ENCODE results near the gene DEPDC5. TPM values are rescaled to one million over a fixed set of nuclear protein-coding genes. Genes with fewer than 3 reads are reported as not detected.

DEPDC5 gene
- total RNA-seq, 4 donors from 2014 or later: 6.6 to 12.2 (median 10.4) TPM

DNA sequence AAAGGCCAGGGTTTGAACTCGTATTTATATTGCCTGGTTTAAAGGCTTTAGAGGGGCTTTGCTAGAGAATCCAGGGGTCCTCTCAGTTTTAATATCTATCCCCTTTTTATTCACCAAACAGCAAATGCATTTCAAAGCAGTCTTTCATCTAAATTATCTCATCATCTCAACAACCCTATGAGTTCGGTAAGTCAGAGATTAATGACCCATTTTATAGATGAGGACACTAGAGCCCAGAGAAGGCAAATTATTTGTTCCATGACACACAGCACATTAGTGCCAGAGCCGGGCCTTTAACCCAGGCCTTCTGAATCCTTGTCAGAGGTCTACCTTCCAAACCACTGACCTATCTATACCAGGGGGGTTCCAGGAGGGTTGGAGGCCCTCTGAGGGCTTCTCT, 173.7 kb downstream of the DEPDC5 start:
- DNase-seq (no peak), ATAC-seq (no peak)
- no peaks in the 10 kb centered on the region for H3K9me3 ChIP-seq
- no peak overlapping the region for H3K4me3 ChIP-seq
- in situ Hi-C loops (cut with MboI; ENCODE audit: low sequenced_read_pairs in 4 of 4): loop anchor here in 1 of 4 donors (25.0 kb wide), 1 partner anchor 265 kb away; the partner anchor contains the start of gene PISD
- no peaks in the 10 kb centered on the region for H3K36me3 ChIP-seq
- no peaks in the 10 kb centered on the region for H3K27me3 ChIP-seq
- no peaks in the 10 kb centered on the region for H3K4me1 ChIP-seq
- no peak overlapping the region for H3K27ac ChIP-seq
- intact Hi-C loops (cut with DNase I; ENCODE audit: low total_unique reads): no loop called here
- TF ChIP-seq, protein P1, sequence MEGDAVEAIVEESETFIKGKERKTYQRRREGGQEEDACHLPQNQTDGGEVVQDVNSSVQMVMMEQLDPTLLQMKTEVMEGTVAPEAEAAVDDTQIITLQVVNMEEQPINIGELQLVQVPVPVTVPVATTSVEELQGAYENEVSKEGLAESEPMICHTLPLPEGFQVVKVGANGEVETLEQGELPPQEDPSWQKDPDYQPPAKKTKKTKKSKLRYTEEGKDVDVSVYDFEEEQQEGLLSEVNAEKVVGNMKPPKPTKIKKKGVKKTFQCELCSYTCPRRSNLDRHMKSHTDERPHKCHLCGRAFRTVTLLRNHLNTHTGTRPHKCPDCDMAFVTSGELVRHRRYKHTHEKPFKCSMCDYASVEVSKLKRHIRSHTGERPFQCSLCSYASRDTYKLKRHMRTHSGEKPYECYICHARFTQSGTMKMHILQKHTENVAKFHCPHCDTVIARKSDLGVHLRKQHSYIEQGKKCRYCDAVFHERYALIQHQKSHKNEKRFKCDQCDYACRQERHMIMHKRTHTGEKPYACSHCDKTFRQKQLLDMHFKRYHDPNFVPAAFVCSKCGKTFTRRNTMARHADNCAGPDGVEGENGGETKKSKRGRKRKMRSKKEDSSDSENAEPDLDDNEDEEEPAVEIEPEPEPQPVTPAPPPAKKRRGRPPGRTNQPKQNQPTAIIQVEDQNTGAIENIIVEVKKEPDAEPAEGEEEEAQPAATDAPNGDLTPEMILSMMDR (IDR thresholded peaks at IDR 0.05 in 4 of 5, conservative IDR thresholded peaks at IDR 0.05 in 1 of 5): no peak
- TF ChIP-seq POLR2A (IDR thresholded peaks at IDR 0.05): no peak

DNA sequence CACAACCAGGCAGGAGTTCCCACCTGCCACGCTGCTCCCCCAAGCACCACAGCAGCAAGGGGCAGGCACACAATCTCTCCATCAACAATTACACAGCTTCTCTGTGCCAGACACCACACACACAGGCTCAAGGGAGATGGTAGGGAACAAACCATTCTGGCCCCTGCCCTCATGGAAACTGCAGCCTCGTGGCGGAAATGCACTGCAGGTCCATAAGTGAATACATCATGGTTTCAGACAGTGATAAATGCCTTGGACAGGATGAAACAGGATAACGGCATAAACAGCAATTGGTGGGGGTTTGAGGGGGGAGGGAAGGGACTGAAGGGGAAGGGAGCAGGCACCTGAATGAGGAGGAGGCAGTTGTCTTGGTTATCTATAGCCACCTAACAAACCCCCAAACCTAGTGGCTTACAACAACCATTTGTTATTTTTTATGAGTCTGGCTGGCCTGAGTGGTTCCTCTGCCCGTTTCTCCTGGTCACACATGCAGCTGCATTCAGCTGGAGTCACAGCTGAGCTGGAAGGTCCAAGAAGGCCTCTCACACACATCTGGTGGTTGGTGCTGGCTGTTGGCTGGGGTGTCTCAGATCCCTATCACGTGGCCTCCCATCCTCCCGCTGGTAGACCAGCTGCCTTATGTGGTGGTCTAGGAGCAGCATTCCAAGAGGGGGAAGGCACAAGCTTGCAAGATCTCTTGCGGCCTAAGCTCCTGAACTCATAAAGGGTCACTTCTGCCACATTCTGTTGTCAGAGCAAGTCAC, 175.5 kb downstream of the DEPDC5 start:
- DNase-seq: no peak
- no peak overlapping the region for H3K4me3 ChIP-seq
- no peaks in the 10 kb centered on the region for H3K9me3 ChIP-seq
- no peak overlapping the region for H3K27ac ChIP-seq
- H3K27me3 ChIP-seq: no peaks in the 10 kb centered on the region
- ATAC-seq: no peak
- intact Hi-C loops (cut with DNase I; ENCODE audit: low total_unique reads): no loop called here
- no peaks in the 10 kb centered on the region for H3K36me3 ChIP-seq
- TF ChIP-seq, protein P1 (IDR thresholded peaks at IDR 0.05 in 4 of 5, conservative IDR thresholded peaks at IDR 0.05 in 1 of 5): no peak
- TF ChIP-seq POLR2A (IDR thresholded peaks at IDR 0.05): no peak
- in situ Hi-C loops (cut with MboI; ENCODE audit: low sequenced_read_pairs in 4 of 4): loop anchor here in 1 of 4 donors (25.0 kb wide), 1 partner anchor 267 kb away; the partner anchor contains the start of gene PISD
- H3K4me1 ChIP-seq: no peaks in the 10 kb centered on the region

DNA sequence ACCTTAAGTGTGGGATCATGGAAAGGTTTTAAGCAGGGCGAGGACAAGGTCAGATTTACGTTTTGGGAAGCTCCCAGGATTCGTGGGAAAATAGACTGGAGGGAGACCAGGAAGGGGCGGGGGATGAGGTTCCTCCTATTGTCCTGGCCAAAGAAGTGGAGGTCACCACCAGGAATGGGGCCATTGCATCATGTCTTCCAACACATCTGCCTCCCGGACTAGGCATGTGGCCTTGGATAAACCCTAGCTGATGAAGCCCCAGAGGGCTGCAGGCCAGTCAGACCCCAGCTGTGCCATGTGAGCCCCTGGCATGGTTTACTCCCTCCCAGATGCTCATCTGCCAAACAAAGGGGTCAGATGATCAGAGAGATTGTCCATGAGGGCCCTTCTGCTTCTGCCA, 179.0 kb downstream of the DEPDC5 start:
- Histone ChIP-seq H3K27me3 (no peaks in the 10 kb centered on the region), H3K36me3 (no peaks in the 10 kb centered on the region), H3K9me3 (no peaks in the 10 kb centered on the region), H3K27ac (no peak overlapping the region), H3K4me3 (no peak overlapping the region), H3K4me1 (no peaks in the 10 kb centered on the region)
- TF ChIP-seq POLR2A (IDR thresholded peaks at IDR 0.05): no peak
- TF ChIP-seq, protein P1 (IDR thresholded peaks at IDR 0.05 in 4 of 5, conservative IDR thresholded peaks at IDR 0.05 in 1 of 5): no peak
- no peak for DNase-seq
- intact Hi-C loops (cut with DNase I; ENCODE audit: low total_unique reads): no loop called here
- no peak for ATAC-seq
- in situ Hi-C loops (cut with MboI; ENCODE audit: low sequenced_read_pairs in 4 of 4): loop anchor here in 1 of 4 donors (25.0 kb wide), 1 partner anchor 271 kb away; the partner anchor contains the start of gene PISD

DNA sequence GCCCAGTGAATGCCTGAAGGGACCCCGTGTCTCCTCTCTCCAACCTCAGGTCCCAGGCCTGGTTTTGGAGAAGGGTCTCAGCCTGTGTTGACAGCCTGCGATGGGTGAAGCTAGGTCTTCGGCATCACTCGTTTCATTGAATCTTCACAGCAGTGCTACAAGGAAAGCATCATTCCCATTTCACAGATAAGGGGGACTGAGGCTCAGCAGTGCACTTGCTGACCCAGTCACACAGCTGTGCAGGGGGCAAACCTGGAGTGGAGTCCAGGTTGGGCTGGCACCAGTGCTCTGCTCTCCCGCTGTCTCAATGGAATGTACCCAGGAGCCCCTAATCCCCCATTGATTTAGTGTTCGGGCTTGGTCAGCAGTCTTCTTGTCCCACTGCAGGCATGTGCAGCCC, 179.6 kb downstream of the DEPDC5 start:
- H3K4me1 ChIP-seq: no peaks in the 10 kb centered on the region
- H3K36me3 ChIP-seq: no peaks in the 10 kb centered on the region
- ATAC-seq (no peak), DNase-seq (no peak)
- TF ChIP-seq, protein P1 (IDR thresholded peaks at IDR 0.05 in 4 of 5, conservative IDR thresholded peaks at IDR 0.05 in 1 of 5): no peak
- no peak for TF ChIP-seq POLR2A (IDR thresholded peaks at IDR 0.05)
- intact Hi-C loops (cut with DNase I; ENCODE audit: low total_unique reads) (no loop called here), in situ Hi-C loops (cut with MboI; ENCODE audit: low sequenced_read_pairs in 4 of 4) (loop anchor here in 1 of 4 donors (25.0 kb wide), 1 partner anchor 271 kb away; the partner anchor contains the start of gene PISD)
- no peak overlapping the region for H3K4me3 ChIP-seq
- no peaks in the 10 kb centered on the region for H3K9me3 ChIP-seq
- H3K27me3 ChIP-seq: no peaks in the 10 kb centered on the region
- H3K27ac ChIP-seq: no peak overlapping the region

All from gastrocnemius medialis (tissue), 4 donors.